ENCODE data around the gene NR1D1. TPM values are rescaled to one million over a fixed set of nuclear protein-coding genes. Genes with fewer than 3 reads are reported as not detected.
A peak's percentile ranks its signal among the peaks of the same experiment; 100 is the strongest.

The NR1D1 gene
- polyA plus RNA-seq, 1 donor (not counting 4 experiments of a cell fraction or from before 2014, with no cell fraction given): 1.0 TPM

GRCh38 chr17:40111221-40112128, 11.1 kb upstream of the NR1D1 start:
- TF ChIP-seq EZH2 (IDR thresholded peaks at IDR 0.05; ENCODE audit: low read length): no peak
- TF ChIP-seq CTCF (optimal IDR thresholded peaks at IDR 0.05 in 1 of 3, IDR thresholded peaks at IDR 0.05 in 1 of 3, conservative IDR thresholded peaks at IDR 0.05 in 1 of 3; ENCODE audit: extremely low read depth in 1 of 3, insufficient read depth in 2 of 3, low read length in 3 of 3): peak; percentile 86 to 90 (median 88)
- DNase-seq (ENCODE audit: low read depth, low spot score) (no peak), FAIRE-seq (peak; percentile 23)
- Histone ChIP-seq H3K9me3 (ENCODE audit: control insufficient read depth, low read depth, low read length) (no peaks in the 10 kb centered on the region), H2AFZ (ENCODE audit: control insufficient read depth, low read length) (peak overlapping the region; percentile 42), H3K4me3 (ENCODE audit: control insufficient read depth in 2 of 3, extremely low read depth in 1 of 3, insufficient read depth in 2 of 3, low read depth in 1 of 3, low read length in 3 of 3) (peak overlapping the region in 2 of 3 experiments; percentile 0 to 11), H3K79me2 (ENCODE audit: control insufficient read depth, insufficient read depth, low read length) (no peaks in the 10 kb centered on the region), H3K4me1 (ENCODE audit: control insufficient read depth, extremely low read depth, insufficient read depth, low read length) (peaks cover 66% of the 10 kb centered on the region), H3K9me1 (ENCODE audit: control insufficient read depth, extremely low read depth, insufficient read depth, low read length) (no peaks in the 10 kb centered on the region), H3K27ac (ENCODE audit: control insufficient read depth, insufficient read depth, low read length) (peak overlapping the region; percentile 91), H3K27me3 (ENCODE audit: control insufficient read depth, extremely low read depth, insufficient read depth, low read length) (no peaks in the 10 kb centered on the region), H4K20me1 (ENCODE audit: control insufficient read depth, extremely low read depth, insufficient read depth, low read length) (no peaks in the 10 kb centered on the region), H3K4me2 (ENCODE audit: control insufficient read depth, extremely low read depth, insufficient read depth, low read depth, low read length) (peak overlapping the region; percentile 62), H3K9ac (ENCODE audit: control insufficient read depth, extremely low read depth, insufficient read depth, low read length) (peak overlapping the region; percentile 38), H3K36me3 (ENCODE audit: control insufficient read depth in 2 of 2, extremely low read depth in 1 of 2, insufficient read depth in 2 of 2, low read length in 2 of 2) (no peaks in the 10 kb centered on the region)
- dilution Hi-C loops (cut with MboI; ENCODE audit: extremely low pct_ligation_motif_present, low sequenced_read_pairs): no loop called here

GRCh38 chr17:40110026-40110845, 9.8 kb upstream of the NR1D1 start:
- dilution Hi-C loops (cut with MboI; ENCODE audit: extremely low pct_ligation_motif_present, low sequenced_read_pairs): no loop called here
- no peak overlapping the region for H3K27ac ChIP-seq (ENCODE audit: control insufficient read depth, insufficient read depth, low read length)

More at GRCh38 chr17:40110026-40110845, 9.8 kb upstream of the NR1D1 start:
- Histone ChIP-seq H3K4me1 (ENCODE audit: control insufficient read depth, extremely low read depth, insufficient read depth, low read length) (peaks cover 70% of the 10 kb centered on the region), H4K20me1 (ENCODE audit: control insufficient read depth, extremely low read depth, insufficient read depth, low read length) (no peaks in the 10 kb centered on the region), H2AFZ (ENCODE audit: control insufficient read depth, low read length) (no peak overlapping the region), H3K4me2 (ENCODE audit: control insufficient read depth, extremely low read depth, insufficient read depth, low read depth, low read length) (no peak overlapping the region), H3K9me1 (ENCODE audit: control insufficient read depth, extremely low read depth, insufficient read depth, low read length) (no peaks in the 10 kb centered on the region), H3K9me3 (ENCODE audit: control insufficient read depth, low read depth, low read length) (no peaks in the 10 kb centered on the region), H3K36me3 (ENCODE audit: control insufficient read depth in 2 of 2, extremely low read depth in 1 of 2, insufficient read depth in 2 of 2, low read length in 2 of 2) (no peaks in the 10 kb centered on the region), H3K79me2 (ENCODE audit: control insufficient read depth, insufficient read depth, low read length) (no peaks in the 10 kb centered on the region), H3K9ac (ENCODE audit: control insufficient read depth, extremely low read depth, insufficient read depth, low read length) (no peak overlapping the region), H3K4me3 (ENCODE audit: control insufficient read depth in 2 of 3, extremely low read depth in 1 of 3, insufficient read depth in 2 of 3, low read depth in 1 of 3, low read length in 3 of 3) (no peak overlapping the region), H3K27me3 (ENCODE audit: control insufficient read depth, extremely low read depth, insufficient read depth, low read length) (no peaks in the 10 kb centered on the region)
- TF ChIP-seq CTCF (optimal IDR thresholded peaks at IDR 0.05 in 1 of 3, IDR thresholded peaks at IDR 0.05 in 1 of 3, conservative IDR thresholded peaks at IDR 0.05 in 1 of 3; ENCODE audit: extremely low read depth in 1 of 3, insufficient read depth in 2 of 3, low read length in 3 of 3) (no peak), EZH2 (IDR thresholded peaks at IDR 0.05; ENCODE audit: low read length) (no peak)
- no peak for DNase-seq (ENCODE audit: low read depth, low spot score)
- FAIRE-seq: no peak
